GM13977 (cell line): Measurements from ENCODE around the gene RPS19.
A peak's percentile ranks its signal among the peaks of the same experiment; 100 is the strongest.

Experiments
- DNase-seq: peaks from one replicate; pipeline ENCODE4 v3.0.0; 2012; ENCODE audit warnings: low spot score
- in situ Hi-C: fragments of 300-500 bp; cut with MboI; formaldehyde crosslinking; loops from one replicate; pipeline ENCODE4 v1.12.0; 2022; ENCODE audit warnings: low sequenced_read_pairs, low pct_unique_long_range_greater_than_20kb, mixed read lengths, inconsistent platforms; ENCODE audit not compliant: unreplicated experiment
- TF ChIP-seq, protein P1 (sequence below): IDR thresholded peaks from 2 replicates; pipeline ENCODE4 v1.5.1; 2012; ENCODE audit warnings: mild to moderate bottlenecking, control low read depth; ENCODE audit not compliant: insufficient read depth; ENCODE audit errors: extremely low read depth, missing control alignments

Gene RPS19

DNA sequence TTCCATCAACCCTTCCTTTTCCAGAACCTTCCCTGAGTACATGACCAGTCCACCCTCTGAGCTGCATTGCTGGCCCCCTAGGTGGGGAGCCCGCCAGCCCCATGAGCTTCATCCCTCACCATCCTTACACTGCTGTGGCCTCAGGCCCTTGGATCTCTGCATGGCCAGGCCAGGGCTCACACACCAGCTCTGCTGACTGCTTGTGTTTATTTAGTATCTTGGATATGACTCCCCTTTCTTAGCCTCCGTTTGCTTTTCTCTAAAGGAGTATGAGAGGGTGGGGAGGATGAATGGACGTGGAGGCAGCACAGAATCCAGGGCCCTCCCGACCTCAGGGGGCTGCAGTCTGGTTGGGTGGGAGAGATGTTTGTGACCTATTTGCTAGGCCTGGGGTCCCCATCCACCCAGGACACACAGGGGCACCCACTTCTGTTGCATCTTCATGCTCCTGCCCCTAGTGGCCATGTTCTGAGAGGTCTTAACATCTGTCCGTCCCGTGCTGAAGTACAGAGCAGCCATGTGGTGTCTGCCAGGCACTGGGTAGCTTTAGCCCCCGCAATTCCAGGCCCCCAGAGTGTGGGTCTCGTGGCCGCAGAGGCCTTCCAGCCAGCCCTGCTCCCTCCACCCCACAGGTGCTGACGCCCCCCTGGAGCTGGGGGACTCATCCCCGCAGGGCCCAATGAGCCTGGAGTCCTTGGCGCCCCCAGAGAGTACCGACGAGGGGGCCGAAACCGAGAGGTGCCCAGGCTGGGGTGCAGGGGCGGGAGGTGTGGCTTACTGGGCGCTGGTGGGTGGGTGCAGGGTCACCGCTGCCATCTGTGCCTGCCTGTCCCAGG lies 35.9 kb downstream of the RPS19 start:
- TF ChIP-seq, protein P1, sequence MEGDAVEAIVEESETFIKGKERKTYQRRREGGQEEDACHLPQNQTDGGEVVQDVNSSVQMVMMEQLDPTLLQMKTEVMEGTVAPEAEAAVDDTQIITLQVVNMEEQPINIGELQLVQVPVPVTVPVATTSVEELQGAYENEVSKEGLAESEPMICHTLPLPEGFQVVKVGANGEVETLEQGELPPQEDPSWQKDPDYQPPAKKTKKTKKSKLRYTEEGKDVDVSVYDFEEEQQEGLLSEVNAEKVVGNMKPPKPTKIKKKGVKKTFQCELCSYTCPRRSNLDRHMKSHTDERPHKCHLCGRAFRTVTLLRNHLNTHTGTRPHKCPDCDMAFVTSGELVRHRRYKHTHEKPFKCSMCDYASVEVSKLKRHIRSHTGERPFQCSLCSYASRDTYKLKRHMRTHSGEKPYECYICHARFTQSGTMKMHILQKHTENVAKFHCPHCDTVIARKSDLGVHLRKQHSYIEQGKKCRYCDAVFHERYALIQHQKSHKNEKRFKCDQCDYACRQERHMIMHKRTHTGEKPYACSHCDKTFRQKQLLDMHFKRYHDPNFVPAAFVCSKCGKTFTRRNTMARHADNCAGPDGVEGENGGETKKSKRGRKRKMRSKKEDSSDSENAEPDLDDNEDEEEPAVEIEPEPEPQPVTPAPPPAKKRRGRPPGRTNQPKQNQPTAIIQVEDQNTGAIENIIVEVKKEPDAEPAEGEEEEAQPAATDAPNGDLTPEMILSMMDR = peak; percentile 24
- no peak for DNase-seq
- in situ Hi-C loops = no loop called here

DNA sequence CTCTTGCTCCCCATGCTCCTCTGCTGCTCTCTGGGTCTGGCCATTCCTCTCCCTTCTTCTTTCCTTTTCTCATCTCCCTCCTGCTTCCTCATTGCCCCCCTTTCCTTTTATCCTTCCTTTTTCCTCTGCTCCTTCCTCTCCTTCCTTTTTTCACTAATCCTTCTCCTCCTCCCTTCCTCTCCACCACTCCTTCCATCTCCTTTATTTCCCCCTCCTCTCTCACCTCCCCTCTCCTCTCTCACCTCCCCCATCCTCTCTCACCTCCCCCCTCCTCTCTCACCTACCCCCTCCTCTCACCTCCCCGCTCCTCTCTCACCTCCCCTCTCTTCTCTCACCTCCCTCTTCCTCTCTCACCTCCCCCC lies 36.5 kb downstream of the RPS19 start:
- DNase-seq = no peak
- in situ Hi-C loops = no loop called here
- TF ChIP-seq, protein P1 = no peak

DNA sequence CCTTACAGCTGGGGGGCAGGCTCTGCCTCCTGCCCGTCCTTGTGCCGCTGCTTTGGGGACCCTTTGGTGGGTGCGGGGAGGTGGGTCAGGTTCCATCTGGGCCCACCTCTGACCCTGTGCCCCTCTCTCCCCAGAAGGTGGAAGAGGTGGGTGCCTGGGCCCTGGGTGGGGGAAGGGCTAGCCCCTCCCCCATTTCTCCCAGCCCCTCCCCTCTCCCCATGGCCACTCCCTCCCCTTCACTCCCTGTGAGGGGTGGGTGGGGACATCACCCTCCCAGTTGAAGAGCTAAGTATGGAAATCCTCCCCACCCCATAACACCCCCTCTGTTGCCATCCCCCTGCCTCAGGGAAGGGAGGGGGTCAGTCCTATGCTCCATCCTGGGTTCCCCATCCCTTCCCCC lies 37.1 kb downstream of the RPS19 start:
- TF ChIP-seq, protein P1 = no peak
- in situ Hi-C loops = no loop called here
- DNase-seq = no peak

DNA sequence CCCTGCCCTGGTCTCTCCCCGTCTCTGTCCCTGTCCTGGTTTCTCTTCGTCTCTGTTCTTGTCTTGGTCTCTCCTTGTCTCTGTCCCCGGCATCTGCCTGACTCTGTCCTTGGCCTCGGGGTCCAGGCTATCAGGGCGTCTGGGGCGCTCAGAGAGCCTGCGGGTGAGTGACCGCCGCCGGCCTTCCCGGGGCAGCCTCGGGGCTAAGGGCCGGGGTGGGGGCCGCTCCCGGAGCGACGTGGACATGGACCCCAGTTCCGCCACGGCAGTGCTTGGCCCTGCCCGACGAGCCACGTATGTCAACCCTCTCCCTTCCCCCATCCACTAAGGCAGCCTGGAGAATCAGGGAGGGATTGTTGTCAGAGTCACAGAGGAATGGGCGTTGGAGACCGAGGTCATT lies 37.8 kb downstream of the RPS19 start:
- in situ Hi-C loops = no loop called here
- no peak for DNase-seq

DNA sequence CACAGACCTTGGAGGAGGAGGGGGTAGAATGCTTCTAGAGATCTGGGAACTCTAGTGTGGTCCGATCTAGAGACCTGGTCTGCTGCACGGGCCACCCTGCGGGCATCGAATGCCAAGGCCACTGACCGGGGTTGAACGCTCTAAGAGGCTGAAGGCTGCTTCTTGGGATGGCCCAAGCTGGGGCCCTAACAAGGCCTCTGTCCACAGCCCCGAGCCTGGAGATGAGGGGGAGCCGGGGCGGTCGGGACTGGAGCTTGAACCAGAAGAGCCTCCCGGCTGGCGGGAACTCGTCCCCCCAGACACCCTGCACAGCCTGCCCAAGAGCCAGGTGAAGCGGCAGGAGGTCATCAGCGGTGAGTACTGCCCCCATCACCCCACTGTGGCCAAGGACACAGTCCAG lies 38.2 kb downstream of the RPS19 start:
- TF ChIP-seq, protein P1 = no peak
- no peak for DNase-seq
- in situ Hi-C loops = no loop called here

More for the DNA sequence above, 37.8 kb downstream of the RPS19 start:
- TF ChIP-seq, protein P1 = no peak

DNA sequence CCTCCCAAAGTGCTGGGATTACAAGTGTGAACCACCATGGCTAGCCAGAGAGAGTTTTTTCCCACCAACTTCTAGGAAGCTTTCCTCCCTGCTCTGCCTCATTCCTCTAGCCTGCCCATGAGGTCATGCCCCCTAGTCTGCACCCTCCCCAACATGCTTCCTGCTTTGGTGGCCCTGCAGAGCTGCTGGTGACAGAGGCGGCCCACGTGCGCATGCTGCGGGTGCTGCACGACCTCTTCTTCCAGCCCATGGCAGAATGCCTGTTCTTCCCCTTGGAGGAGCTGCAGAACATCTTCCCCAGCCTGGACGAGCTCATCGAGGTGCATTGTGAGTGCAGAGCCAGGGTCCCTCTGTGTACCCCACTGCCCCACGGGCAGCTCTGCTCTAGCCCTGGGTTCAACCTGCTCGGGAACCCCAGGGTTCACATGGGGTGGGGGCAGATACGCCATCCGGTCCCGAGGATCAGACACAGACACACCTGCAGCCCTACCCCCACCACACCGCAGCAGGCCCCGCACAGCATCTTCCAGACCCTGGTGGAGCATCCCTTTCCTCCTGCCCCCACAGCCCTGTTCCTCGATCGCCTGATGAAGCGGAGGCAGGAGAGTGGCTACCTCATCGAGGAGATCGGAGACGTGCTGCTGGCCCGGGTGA lies 41.8 kb downstream of the RPS19 start:
- in situ Hi-C loops = no loop called here

More for the DNA sequence above, 41.8 kb downstream of the RPS19 start:
- DNase-seq = no peak
- TF ChIP-seq, protein P1 = no peak
